Stimulated activated memory B cell treated with anti-CD40 and anti-IgM and Interleukin-4, amounts not matched to agents 10 μg/mL and 1 μg/mL and 100 μg/mL, for 72 hours (primary cell): Measurements from ENCODE around the gene IFTAP.
"Not testable (repeated sequence)": the region's sequence is repeated elsewhere in the genome, so short reads cannot be mapped to it uniquely, and the experiment has no call there.

Source experiments
- ATAC-seq: fragments of 150-1000 bp; cut with Tn5 transposase; 2 replicates; pipeline ENCODE4 v1.10.0; 2021
- H3K27ac Mint-ChIP-seq: one replicate; pipeline ENCODE4 v1.8.0; 2022; ENCODE audit warnings: mild to moderate bottlenecking, mixed read lengths
- H3K27me3 Mint-ChIP-seq: one replicate; pipeline ENCODE4 v1.8.0; 2022; ENCODE audit warnings: mixed read lengths
- H3K36me3 Mint-ChIP-seq: one replicate; pipeline ENCODE4 v1.8.0; 2022; ENCODE audit warnings: mixed read lengths
- H3K4me1 Mint-ChIP-seq: one replicate; pipeline ENCODE4 v1.8.0; 2022; ENCODE audit warnings: mixed read lengths
- H3K4me3 Mint-ChIP-seq: one replicate; pipeline ENCODE4 v1.8.0; 2022; ENCODE audit warnings: mild to moderate bottlenecking, moderate library complexity, mixed read lengths
- H3K9me3 Mint-ChIP-seq: one replicate; pipeline ENCODE4 v1.8.0; 2022; ENCODE audit warnings: mixed read lengths

IFTAP gene

GRCh38 chr11:36661359-36661758 is 67.1 kb downstream of the IFTAP start:
- H3K4me1 Mint-ChIP-seq, ATAC-seq, H3K4me3 Mint-ChIP-seq, H3K36me3 Mint-ChIP-seq, H3K9me3 Mint-ChIP-seq, H3K27ac Mint-ChIP-seq, H3K27me3 Mint-ChIP-seq: not testable (repeated sequence)

GRCh38 chr11:36672815-36673450 is 78.6 kb downstream of the IFTAP start:
- peaks cover 4% of the 10 kb centered on the region for H3K9me3 Mint-ChIP-seq
- H3K27ac Mint-ChIP-seq = no peak overlapping the region
- H3K4me1 Mint-ChIP-seq = no peaks in the 10 kb centered on the region
- H3K4me3 Mint-ChIP-seq = no peak overlapping the region
- H3K36me3 Mint-ChIP-seq = no peaks in the 10 kb centered on the region
- no peaks in the 10 kb centered on the region for H3K27me3 Mint-ChIP-seq
- ATAC-seq = no peak

- not testable (repeated sequence) for ATAC-seq, H3K4me3 Mint-ChIP-seq, H3K9me3 Mint-ChIP-seq, H3K27ac Mint-ChIP-seq, H3K36me3 Mint-ChIP-seq, H3K27me3 Mint-ChIP-seq, H3K4me1 Mint-ChIP-seq
Observed at GRCh38 chr11:36679547-36679946, 85.2 kb downstream of the IFTAP start.

GRCh38 chr11:36683818-36684217 is 89.5 kb downstream of the IFTAP start:
- H3K9me3 Mint-ChIP-seq = peaks cover 4% of the 10 kb centered on the region
- ATAC-seq = no peak
- H3K27ac Mint-ChIP-seq = no peak overlapping the region
- no peak overlapping the region for H3K4me3 Mint-ChIP-seq
- H3K36me3 Mint-ChIP-seq = no peaks in the 10 kb centered on the region
- H3K4me1 Mint-ChIP-seq = no peaks in the 10 kb centered on the region
- H3K27me3 Mint-ChIP-seq = no peaks in the 10 kb centered on the region

GRCh38 chr11:36684840-36685801 is 90.8 kb downstream of the IFTAP start:
- H3K9me3 Mint-ChIP-seq = peaks cover 4% of the 10 kb centered on the region
- H3K27me3 Mint-ChIP-seq = no peaks in the 10 kb centered on the region
- no peaks in the 10 kb centered on the region for H3K36me3 Mint-ChIP-seq
- H3K27ac Mint-ChIP-seq = no peak overlapping the region
- peak; percentile 35 for ATAC-seq
- H3K4me3 Mint-ChIP-seq = no peak overlapping the region
- no peaks in the 10 kb centered on the region for H3K4me1 Mint-ChIP-seq

GRCh38 chr11:36688132-36688531 is 93.8 kb downstream of the IFTAP start:
- no peaks in the 10 kb centered on the region for H3K9me3 Mint-ChIP-seq
- H3K27ac Mint-ChIP-seq = no peak overlapping the region
- no peak overlapping the region for H3K4me3 Mint-ChIP-seq
- no peaks in the 10 kb centered on the region for H3K4me1 Mint-ChIP-seq
- H3K36me3 Mint-ChIP-seq = no peaks in the 10 kb centered on the region
- no peaks in the 10 kb centered on the region for H3K27me3 Mint-ChIP-seq
- no peak for ATAC-seq

- no peak overlapping the region for H3K27ac Mint-ChIP-seq
- no peaks in the 10 kb centered on the region for H3K27me3 Mint-ChIP-seq
- no peaks in the 10 kb centered on the region for H3K36me3 Mint-ChIP-seq
- H3K4me3 Mint-ChIP-seq = no peak overlapping the region
- no peaks in the 10 kb centered on the region for H3K4me1 Mint-ChIP-seq
- H3K9me3 Mint-ChIP-seq = no peaks in the 10 kb centered on the region
- ATAC-seq = no peak
Observed at GRCh38 chr11:36688571-36689291, 94.4 kb downstream of the IFTAP start.

GRCh38 chr11:36689442-36689841 is 95.1 kb downstream of the IFTAP start:
- H3K36me3 Mint-ChIP-seq = no peaks in the 10 kb centered on the region
- no peak overlapping the region for H3K4me3 Mint-ChIP-seq
- no peak overlapping the region for H3K27ac Mint-ChIP-seq
- H3K27me3 Mint-ChIP-seq = no peaks in the 10 kb centered on the region
- ATAC-seq = no peak
- no peaks in the 10 kb centered on the region for H3K4me1 Mint-ChIP-seq
- H3K9me3 Mint-ChIP-seq = no peaks in the 10 kb centered on the region

GRCh38 chr11:36692704-36693103 is 98.4 kb downstream of the IFTAP start:
- Mint-ChIP-seq H3K9me3 (no peaks in the 10 kb centered on the region), H3K4me1 (no peaks in the 10 kb centered on the region), H3K27ac (no peak overlapping the region), H3K4me3 (no peak overlapping the region), H3K27me3 (no peaks in the 10 kb centered on the region), H3K36me3 (no peaks in the 10 kb centered on the region)
- no peak for ATAC-seq

GRCh38 chr11:36693139-36693843 is 99.0 kb downstream of the IFTAP start:
- Mint-ChIP-seq H3K9me3 (no peaks in the 10 kb centered on the region), H3K36me3 (no peaks in the 10 kb centered on the region), H3K4me1 (no peaks in the 10 kb centered on the region), H3K27me3 (no peaks in the 10 kb centered on the region), H3K4me3 (no peak overlapping the region), H3K27ac (no peak overlapping the region)
- no peak for ATAC-seq

GRCh38 chr11:36695111-36695510 is 100.8 kb downstream of the IFTAP start:
- H3K36me3 Mint-ChIP-seq = no peaks in the 10 kb centered on the region
- H3K27ac Mint-ChIP-seq = no peak overlapping the region
- H3K27me3 Mint-ChIP-seq = peaks cover 1% of the 10 kb centered on the region
- H3K4me3 Mint-ChIP-seq = no peak overlapping the region
- ATAC-seq = no peak
- no peaks in the 10 kb centered on the region for H3K4me1 Mint-ChIP-seq
- H3K9me3 Mint-ChIP-seq = no peaks in the 10 kb centered on the region

- Mint-ChIP-seq H3K36me3 (no peaks in the 10 kb centered on the region), H3K4me1 (no peaks in the 10 kb centered on the region), H3K4me3 (no peak overlapping the region), H3K9me3 (no peaks in the 10 kb centered on the region), H3K27me3 (peaks cover 6% of the 10 kb centered on the region), H3K27ac (no peak overlapping the region)
- no peak for ATAC-seq
Observed at GRCh38 chr11:36695571-36695970, 101.3 kb downstream of the IFTAP start.

GRCh38 chr11:36696550-36696949 is 102.2 kb downstream of the IFTAP start:
- no peak overlapping the region for H3K27ac Mint-ChIP-seq
- H3K27me3 Mint-ChIP-seq = peaks cover 10% of the 10 kb centered on the region
- no peaks in the 10 kb centered on the region for H3K4me1 Mint-ChIP-seq
- ATAC-seq = no peak
- H3K4me3 Mint-ChIP-seq = no peak overlapping the region
- no peaks in the 10 kb centered on the region for H3K36me3 Mint-ChIP-seq
- no peaks in the 10 kb centered on the region for H3K9me3 Mint-ChIP-seq

GRCh38 chr11:36699271-36699670 is 105.0 kb downstream of the IFTAP start:
- Mint-ChIP-seq H3K36me3 (no peaks in the 10 kb centered on the region), H3K4me1 (peaks cover 11% of the 10 kb centered on the region), H3K9me3 (no peaks in the 10 kb centered on the region), H3K27ac (no peak overlapping the region), H3K4me3 (no peak overlapping the region), H3K27me3 (peaks cover 10% of the 10 kb centered on the region)
- no peak for ATAC-seq

- ATAC-seq = no peak
Observed at GRCh38 chr11:36700246-36700645, 105.9 kb downstream of the IFTAP start.

More at GRCh38 chr11:36700246-36700645, 105.9 kb downstream of the IFTAP start:
- Mint-ChIP-seq H3K27me3 (peaks cover 10% of the 10 kb centered on the region), H3K36me3 (no peaks in the 10 kb centered on the region), H3K4me3 (no peak overlapping the region), H3K27ac (no peak overlapping the region), H3K4me1 (peaks cover 11% of the 10 kb centered on the region), H3K9me3 (no peaks in the 10 kb centered on the region)
